A673 (cell line): ENCODE data around the gene SPTA1. TPM values are rescaled to one million over a fixed set of nuclear protein-coding genes. Genes with fewer than 3 reads are reported as not detected.

Experiments used
- Bru-seq: library from RNA; stranded (reverse); fragments of 400-500 nt; gene quantifications from one replicate; lab custom pipeline; 2021; lab: Mats Ljungman, UMichigan
- BruChase-seq, 2 experiments: library from RNA; stranded (reverse); fragments of 400-500 nt; gene quantifications; one replicate each; lab custom pipeline; 2021; lab: Mats Ljungman, UMichigan
- BruUV-seq: library from RNA; stranded (reverse); fragments of 400-500 nt; replicated peaks from 2 replicates; lab custom pipeline; 2021; lab: Mats Ljungman, UMichigan
- CTCF ChIA-PET: fragments of 300-600 bp; sonication (Branson Sonifier 250); formaldehyde crosslinking; loops from one replicate; lab custom pipeline; 2022; ENCODE audit warnings: antibody characterized with exemption; lab: Charles Lee
- POLR2A ChIA-PET: fragments of 300-600 bp; sonication (Branson Sonifier 250); formaldehyde crosslinking; loops from one replicate; lab custom pipeline; 2022; ENCODE audit warnings: antibody characterized with exemption; ENCODE audit not compliant: low non-redundant PET; lab: Charles Lee
- DNase-seq: peaks from one replicate; pipeline ENCODE4 v3.0.0-alpha.2; 2015; ENCODE audit warnings: low spot score
- H3K27ac ChIP-seq: fragments of 200-600 bp; sonication (generic); 2 replicates; pipeline ENCODE4 v1.5.1; 2016; ENCODE audit warnings: mixed run types, low read depth, mild to moderate bottlenecking, mixed read lengths, antibody characterized with exemption, low read length; ENCODE audit not compliant: poor library complexity, severe bottlenecking
- H3K27me3 ChIP-seq: fragments of 200-600 bp; sonication (generic); replicated peaks from 2 replicates; pipeline ENCODE4 v1.6.1; 2017; ENCODE audit warnings: mixed run types, low read depth, mild to moderate bottlenecking, mixed read lengths, antibody characterized with exemption, low read length; ENCODE audit not compliant: insufficient read depth, poor library complexity
- H3K36me3 ChIP-seq: fragments of 200-600 bp; sonication (generic); 2 replicates; pipeline ENCODE4 v1.6.1; 2016; ENCODE audit warnings: mixed run types, mild to moderate bottlenecking, mixed read lengths, antibody characterized with exemption, low read length; ENCODE audit not compliant: insufficient read depth, poor library complexity, severe bottlenecking
- H3K4me1 ChIP-seq: fragments of 200-600 bp; sonication (generic); 2 replicates; pipeline ENCODE4 v1.6.1; 2017; ENCODE audit warnings: mixed run types, mild to moderate bottlenecking, mixed read lengths, antibody characterized with exemption, low read length; ENCODE audit not compliant: insufficient read depth, poor library complexity, severe bottlenecking
- H3K4me3 ChIP-seq: fragments of 200-600 bp; sonication (generic); 2 replicates; pipeline ENCODE4 v1.5.1; 2016; ENCODE audit warnings: low read depth, mixed run types, mild to moderate bottlenecking, mixed read lengths, low read length; ENCODE audit not compliant: poor library complexity, severe bottlenecking
- H3K9me3 ChIP-seq: fragments of 200-600 bp; sonication (generic); 2 replicates; pipeline ENCODE4 v1.6.1; 2016; ENCODE audit warnings: mixed run types, low read depth, mild to moderate bottlenecking, mixed read lengths, antibody characterized with exemption, low read length; ENCODE audit not compliant: poor library complexity, severe bottlenecking
- CTCF ChIP-seq: fragments of 300-800, 200-600 bp; sonication (generic); conservative IDR thresholded peaks from 2 replicates; pipeline ENCODE4 v1.5.1; 2017; ENCODE audit warnings: low read depth, mild to moderate bottlenecking, antibody characterized with exemption, low read length, moderate library complexity, mixed read lengths
- EZH2 ChIP-seq: fragments of 200-600 bp; sonication (generic); IDR thresholded peaks from 2 replicates; pipeline ENCODE4 v1.6.1; 2017; ENCODE audit warnings: borderline replicate concordance, low read depth, mild to moderate bottlenecking, mixed read lengths, antibody characterized with exemption, low read length; ENCODE audit not compliant: poor library complexity, severe bottlenecking
- intact Hi-C: fragments of 100-400 bp; cut with micrococcal nuclease; formaldehyde crosslinking; loops from one replicate; pipeline ENCODE4 v1.10.0; 2022; ENCODE audit not compliant: unreplicated experiment
- long read RNA-seq: library from polyadenylated mRNA; stranded (forward); transcript quantifications from one replicate; pipeline ENCODE4 v2.0.0, GENCODE V29; 2022
- total RNA-seq: library from RNA; stranded (reverse); gene quantifications from 2 replicates; pipeline ENCODE4 v1.2.3, GENCODE V29; 2021

SPTA1 gene
- total RNA-seq (not detected in 2 replicates), Bru-seq, nascent RNA (percentile 6 among the genes with signal in this experiment), BruChase-seq, experiment 1, labeled RNA remaining after a 2-hour chase (percentile 2 among the genes with signal in this experiment), BruChase-seq, experiment 2, labeled RNA remaining after a 6-hour chase (percentile 3 among the genes with signal in this experiment)
- long read RNA-seq = 0 reads

GRCh38 chr1:158686111-158687009, at the start of gene SPTA1:
Gene SPTA1, minus strand, starts transcription at chr1:158686715. Its CDS starts 198 bp downstream, at chr1:158686517.
- Histone ChIP-seq H3K36me3 (no peaks in the 10 kb centered on the region), H3K4me3 (no peak within 1 kb of the TSS), H3K9me3 (no peaks in the 10 kb centered on the region), H3K27me3 (peaks cover 22% of the 10 kb centered on the region), H3K4me1 (no peaks in the 10 kb centered on the region), H3K27ac (no peak within 1 kb of the TSS)
- POLR2A ChIA-PET = no interaction called here
- intact Hi-C loops = no loop called here
- TF ChIP-seq CTCF (no peak), EZH2 (no peak)
- CTCF ChIA-PET = no interaction called here
- no TSS peak for BruUV-seq
- no peak for DNase-seq

- TF ChIP-seq EZH2 = no peak
- no peak for TF ChIP-seq CTCF
Measured at GRCh38 chr1:158735848-158736247, 49.3 kb upstream of the SPTA1 start.

GRCh38 chr1:158732524-158732923, 46.0 kb upstream of the SPTA1 start:
- POLR2A ChIA-PET = no interaction called here
- no peak for DNase-seq

More at GRCh38 chr1:158735848-158736247, 49.3 kb upstream of the SPTA1 start:
- Histone ChIP-seq H3K9me3 (no peaks in the 10 kb centered on the region), H3K4me3 (no peak overlapping the region), H3K36me3 (no peaks in the 10 kb centered on the region), H3K4me1 (no peaks in the 10 kb centered on the region), H3K27ac (no peak overlapping the region), H3K27me3 (peaks cover 26% of the 10 kb centered on the region)
- intact Hi-C loops = no loop called here
- BruUV-seq = no TSS peak
- CTCF ChIA-PET = no interaction called here
- no peak for DNase-seq
- POLR2A ChIA-PET = no interaction called here

More at GRCh38 chr1:158732524-158732923, 46.0 kb upstream of the SPTA1 start:
- CTCF ChIA-PET = no interaction called here
- no peaks in the 10 kb centered on the region for H3K36me3 ChIP-seq
- no peaks in the 10 kb centered on the region for H3K9me3 ChIP-seq
- no peaks in the 10 kb centered on the region for H3K4me1 ChIP-seq
- no TSS peak for BruUV-seq
- TF ChIP-seq EZH2 (no peak), CTCF (no peak)
- H3K4me3 ChIP-seq = no peak overlapping the region
- H3K27ac ChIP-seq = no peak overlapping the region
- H3K27me3 ChIP-seq = peaks cover 23% of the 10 kb centered on the region
- intact Hi-C loops = no loop called here
